A549 treated with AZD2906 at 1 μM for 4 hours (cell line): ENCODE data around the gene ITSN1. TPM values are rescaled to one million over a fixed set of nuclear protein-coding genes. Genes with fewer than 3 reads are reported as not detected.

Experiments
- total RNA-seq: library from RNA; stranded (reverse); fragments of 200-300 nt; extraction: Qiagen RNA extraction; gene quantifications from 5 replicates; pipeline ENCODE4 v1.2.3, GENCODE V29; 2022

The ITSN1 gene
- 18.8 to 25.2 TPM (median 20.8 TPM) in 5 replicates for total RNA-seq

DNA sequence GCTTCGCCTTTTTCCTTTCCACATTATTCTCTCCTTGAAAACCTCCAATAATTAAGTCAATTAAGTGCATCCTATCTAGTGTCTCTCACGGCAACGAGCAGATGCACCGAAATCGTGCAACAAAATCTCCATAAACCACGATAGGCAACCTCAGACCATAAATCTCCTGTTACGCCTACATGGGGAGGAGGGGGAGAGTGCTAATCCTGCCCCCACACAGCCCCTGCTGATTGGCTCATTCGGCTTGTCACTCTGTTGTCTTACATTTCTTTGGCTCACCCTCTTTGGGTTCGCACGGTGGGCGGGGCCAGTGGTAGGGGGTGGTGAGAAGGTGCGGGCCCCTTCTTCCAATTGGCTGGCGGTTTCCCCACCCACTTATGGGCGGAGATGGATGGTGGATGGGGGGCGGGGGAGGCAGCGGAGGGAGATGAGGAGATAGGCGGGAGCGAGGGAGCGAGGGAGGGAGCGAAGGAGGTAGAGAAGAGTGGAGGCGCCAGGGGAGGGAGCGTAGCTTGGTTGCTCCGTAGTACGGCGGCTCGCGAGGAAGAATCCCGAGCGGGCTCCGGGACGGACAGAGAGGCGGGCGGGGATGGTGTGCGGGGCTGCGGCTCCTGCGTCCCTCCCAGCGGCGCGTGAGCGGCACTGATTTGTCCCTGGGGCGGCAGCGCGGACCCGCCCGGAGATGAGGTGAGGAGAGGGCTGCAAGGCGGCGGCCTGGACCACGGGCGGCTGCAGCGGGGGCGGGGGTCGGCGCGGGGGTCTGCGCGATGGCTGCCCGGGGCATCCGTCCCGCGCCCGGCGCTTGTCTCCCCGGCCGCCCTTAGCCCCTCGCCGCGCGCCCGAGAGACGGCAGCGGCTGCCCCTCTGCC, at the start of gene ITSN1:
TSS of gene ITSN1 (plus strand) at position 475 of the 869 bp plus-strand sequence. CDS start 76,328 bp downstream, outside the sequence.

GRCh38 chr21:33641352-33642026, 812 bp upstream of the ITSN1 start, which contains the start of gene CRYZL1:
CRYZL1 (minus strand) TSS chr21:33641741; CDS start chr21:33631551, 10,190 bp downstream.

DNA sequence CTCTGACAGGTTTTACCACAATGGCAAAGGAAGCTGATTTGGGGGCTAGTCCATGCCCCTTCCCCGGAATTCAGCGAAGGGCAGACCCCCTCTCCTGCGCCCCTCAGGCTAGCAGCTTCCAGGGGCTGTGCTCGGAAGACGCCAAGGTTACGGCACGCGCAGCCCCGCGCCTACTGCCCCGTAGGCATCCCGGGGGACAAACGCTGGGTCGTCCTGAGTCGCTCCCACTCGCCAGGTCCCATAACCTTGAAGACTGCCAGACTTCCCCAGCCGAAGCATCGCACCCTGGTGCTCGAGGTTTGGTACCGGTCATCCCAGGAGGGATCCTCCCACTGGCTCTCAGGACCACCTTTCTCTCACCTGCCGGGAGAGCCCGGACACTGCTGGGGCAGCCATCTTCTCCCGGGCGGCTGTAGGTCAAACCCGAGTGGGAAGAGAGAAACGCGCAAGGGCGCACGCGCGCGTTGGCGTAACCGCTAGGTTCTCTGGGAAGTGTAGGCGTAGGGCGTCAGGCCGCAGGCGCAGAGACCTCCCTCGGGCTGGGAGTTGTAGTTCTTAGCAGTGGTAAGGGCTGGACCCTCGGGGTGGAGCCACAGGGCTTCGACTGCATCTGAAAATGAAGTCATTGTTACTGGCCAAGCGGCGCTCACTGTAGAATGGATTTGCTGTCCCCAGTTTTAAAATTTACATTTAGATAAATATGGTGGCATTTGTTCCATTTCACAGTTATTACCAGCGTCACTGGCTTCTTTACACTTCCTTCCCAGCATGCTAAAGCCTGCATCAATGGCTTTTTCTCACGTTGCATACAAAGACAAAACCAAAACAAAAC, 273.3 kb downstream of the ITSN1 start, which contains the start of gene ATP5PO:
TSS of gene ATP5PO (minus strand) at position 437 of the 832 bp plus-strand sequence. CDS start at position 396, 41 bp downstream.

Other genes with a start within 250 kb of the ITSN1 start
- 49.3 to 57.0 TPM (median 54.8 TPM) in 5 replicates for gene IFNGR2, start 239.1 kb upstream of the ITSN1 start, total RNA-seq
- 9.8 to 12.8 TPM (median 10.5 TPM) in 5 replicates for gene TMEM50B, start 162.5 kb upstream of the ITSN1 start, total RNA-seq
- 0.27 to 0.38 TPM (median 0.29 TPM) in 5 replicates for gene DNAJC28, start 150.8 kb upstream of the ITSN1 start, total RNA-seq
- gene GART, start 100.4 kb upstream of the ITSN1 start, total RNA-seq: 57.3 to 67.7 TPM (median 64.2 TPM) in 5 replicates
- gene SON, start 99.5 kb upstream of the ITSN1 start, total RNA-seq: 72.3 to 112 TPM (median 78.3 TPM) in 5 replicates
- gene DONSON, start 53.8 kb upstream of the ITSN1 start, total RNA-seq: 14.7 to 17.9 TPM (median 17.2 TPM) in 5 replicates
- gene CRYZL1, start 760 bp upstream of the ITSN1 start, total RNA-seq: 11.7 to 13.5 TPM (median 12.4 TPM) in 5 replicates